GM21619 (cell line): Measurements from ENCODE around the gene HOXC13.

Experiments
- ATAC-seq: cut with Tn5 transposase; IDR thresholded peaks from one replicate; pipeline ENCODE4 v1.9.1; 2021; ENCODE audit not compliant: unreplicated experiment

The HOXC13 gene

GRCh38 chr12:53954694-53955035, 16.0 kb downstream of the HOXC13 start, which contains the start of gene HOXC12:
Gene HOXC12, plus strand, starts transcription at chr12:53954903. Its CDS starts 27 bp downstream, at chr12:53954930.
- ATAC-seq = no peak

- no peak for ATAC-seq
Observed at GRCh38 chr12:53955036-53955775, 16.6 kb downstream of the HOXC13 start.

GRCh38 chr12:53955776-53956250, 17.2 kb downstream of the HOXC13 start:
- no peak for ATAC-seq

- no peak for ATAC-seq
Observed at GRCh38 chr12:53956251-53956887, 17.7 kb downstream of the HOXC13 start.

GRCh38 chr12:53956914-53957536, 18.4 kb downstream of the HOXC13 start:
- no peak for ATAC-seq

GRCh38 chr12:53958128-53958527, 19.5 kb downstream of the HOXC13 start:
- ATAC-seq = no peak

GRCh38 chr12:53959314-53959713, 20.7 kb downstream of the HOXC13 start:
- no peak for ATAC-seq

GRCh38 chr12:53960187-53961024, 21.8 kb downstream of the HOXC13 start:
- no peak for ATAC-seq

GRCh38 chr12:53961025-53961761, 22.6 kb downstream of the HOXC13 start:
- no peak for ATAC-seq

- ATAC-seq = no peak
Observed at GRCh38 chr12:53963005-53963404, 24.4 kb downstream of the HOXC13 start.

- no peak for ATAC-seq
Observed at GRCh38 chr12:53963434-53964314, 25.0 kb downstream of the HOXC13 start.

- no peak for ATAC-seq
Observed at GRCh38 chr12:53964315-53964713, 25.7 kb downstream of the HOXC13 start.

- no peak for ATAC-seq
Observed at GRCh38 chr12:53965281-53966084, 26.9 kb downstream of the HOXC13 start.

- ATAC-seq = no peak
Observed at GRCh38 chr12:53966085-53966384, 27.4 kb downstream of the HOXC13 start.

GRCh38 chr12:53966385-53967133, 27.9 kb downstream of the HOXC13 start:
- ATAC-seq = no peak

GRCh38 chr12:53967421-53967925, 28.8 kb downstream of the HOXC13 start:
- no peak for ATAC-seq

GRCh38 chr12:53968214-53969127, 29.8 kb downstream of the HOXC13 start:
- no peak for ATAC-seq
